ENCODE results near the gene PCYOX1L.

The PCYOX1L gene

GRCh38 chr5:149406203-149406978, 48.5 kb downstream of the PCYOX1L start:
- no peaks in the 10 kb centered on the region for H3K27me3 ChIP-seq
- no peak overlapping the region for H3K27ac ChIP-seq
- no peaks in the 10 kb centered on the region for H3K36me3 ChIP-seq
- no peak for TF ChIP-seq CTCF (IDR thresholded peaks at IDR 0.05)
- no peaks in the 10 kb centered on the region for H3K9me3 ChIP-seq
- H3K4me1 ChIP-seq (ENCODE audit: control insufficient read depth in 1 of 2, insufficient read depth in 1 of 2, low read depth in 1 of 2, low read length in 1 of 2), result peaks cover 0 to 2% of the 10 kb centered on the region in 2 experiments
- H3K4me3 ChIP-seq (ENCODE audit: low read depth in 1 of 2, low read length in 1 of 2), result no peak overlapping the region

- no peak for TF ChIP-seq CTCF (IDR thresholded peaks at IDR 0.05)
- no peaks in the 10 kb centered on the region for H3K36me3 ChIP-seq
- no peaks in the 10 kb centered on the region for H3K4me1 ChIP-seq (ENCODE audit: control insufficient read depth in 1 of 2, insufficient read depth in 1 of 2, low read depth in 1 of 2, low read length in 1 of 2)
- H3K9me3 ChIP-seq, result no peaks in the 10 kb centered on the region
- H3K27ac ChIP-seq, result no peak overlapping the region
- H3K27me3 ChIP-seq, result no peaks in the 10 kb centered on the region
- H3K4me3 ChIP-seq (ENCODE audit: low read depth in 1 of 2, low read length in 1 of 2), result no peak overlapping the region
Observed at GRCh38 chr5:149406979-149407306, 49.1 kb downstream of the PCYOX1L start.

GRCh38 chr5:149407323-149408251, 49.7 kb downstream of the PCYOX1L start:
- Histone ChIP-seq H3K27ac (no peak overlapping the region), H3K4me3 (ENCODE audit: low read depth in 1 of 2, low read length in 1 of 2) (no peak overlapping the region)
- TF ChIP-seq CTCF (IDR thresholded peaks at IDR 0.05), result no peak

GRCh38 chr5:149408252-149409099, 50.6 kb downstream of the PCYOX1L start:
- no peaks in the 10 kb centered on the region for H3K36me3 ChIP-seq
- H3K9me3 ChIP-seq, result no peaks in the 10 kb centered on the region
- no peak overlapping the region for H3K27ac ChIP-seq
- TF ChIP-seq CTCF (IDR thresholded peaks at IDR 0.05), result no peak
- H3K27me3 ChIP-seq, result no peaks in the 10 kb centered on the region
- H3K4me1 ChIP-seq (ENCODE audit: control insufficient read depth in 1 of 2, insufficient read depth in 1 of 2, low read depth in 1 of 2, low read length in 1 of 2), result no peaks in the 10 kb centered on the region
- no peak overlapping the region for H3K4me3 ChIP-seq (ENCODE audit: low read depth in 1 of 2, low read length in 1 of 2)

More at GRCh38 chr5:149407323-149408251, 49.7 kb downstream of the PCYOX1L start:
- Histone ChIP-seq H3K27me3 (no peaks in the 10 kb centered on the region), H3K9me3 (no peaks in the 10 kb centered on the region), H3K4me1 (ENCODE audit: control insufficient read depth in 1 of 2, insufficient read depth in 1 of 2, low read depth in 1 of 2, low read length in 1 of 2) (no peaks in the 10 kb centered on the region), H3K36me3 (no peaks in the 10 kb centered on the region)

GRCh38 chr5:149409268-149409948, 51.6 kb downstream of the PCYOX1L start:
- no peak for TF ChIP-seq CTCF (IDR thresholded peaks at IDR 0.05)
- Histone ChIP-seq H3K4me3 (ENCODE audit: low read depth in 1 of 2, low read length in 1 of 2) (no peak overlapping the region), H3K36me3 (no peaks in the 10 kb centered on the region), H3K27me3 (no peaks in the 10 kb centered on the region), H3K4me1 (ENCODE audit: control insufficient read depth in 1 of 2, insufficient read depth in 1 of 2, low read depth in 1 of 2, low read length in 1 of 2) (no peaks in the 10 kb centered on the region), H3K27ac (no peak overlapping the region), H3K9me3 (no peaks in the 10 kb centered on the region)

Data from neutrophil (primary cell).